Upper lobe of left lung (tissue), 6 donors: Measurements from ENCODE around the gene RAB11FIP2. TPM values are rescaled to one million over a fixed set of nuclear protein-coding genes. Genes with fewer than 3 reads are reported as not detected.

ENCODE experiments used
- ATAC-seq, 2 donors: fragments of 200-7000 bp; cut with Tn5 transposase; one replicate each; pipeline ENCODE4 v1.9.1; 2022; ENCODE audit warnings: mild to moderate bottlenecking in 2 of 2, moderate library complexity in 2 of 2; ENCODE audit not compliant: low FRiP score in 2 of 2
- DNase-seq, 2 donors: peaks; one replicate each; pipeline ENCODE4 v3.0.0-alpha.2; 2019 to 2020
- H3K27ac ChIP-seq, 4 donors: fragments of 200-600 bp; sonication (generic); one replicate each; pipeline ENCODE4 v1.5.1; 2016 to 2019
- H3K27me3 ChIP-seq, 4 donors: fragments of 200-600 bp; sonication (generic); one replicate each; pipeline ENCODE4 v1.5.1; 2017 to 2019
- H3K36me3 ChIP-seq, 4 donors: fragments of 200-600 bp; sonication (generic); one replicate each; pipeline ENCODE4 v1.5.1; 2016 to 2019
- H3K4me1 ChIP-seq, 4 donors: fragments of 200-600 bp; sonication (generic); one replicate each; pipeline ENCODE4 v1.5.1; 2018 to 2019
- H3K4me3 ChIP-seq, 4 donors: fragments of 200-600 bp; sonication (generic); one replicate each; pipeline ENCODE4 v1.5.1; 2017 to 2019; ENCODE audit warnings: mild to moderate bottlenecking in 2 of 4, moderate library complexity in 1 of 4
- H3K9me3 ChIP-seq, 4 donors: fragments of 200-600 bp; sonication (generic); one replicate each; pipeline ENCODE4 v1.5.1; 2018 to 2019
- EP300 ChIP-seq, 4 donors: sonication (generic); formaldehyde crosslinking; IDR thresholded peaks; one replicate each; pipeline ENCODE4 v1.5.1; 2017; ENCODE audit warnings: antibody characterized with exemption in 4 of 4, control low read depth in 2 of 4
- POLR2A ChIP-seq, 4 donors: fragments of 450-650 bp; IDR thresholded peaks; one replicate each; pipeline ENCODE4 v1.5.1; 2016 to 2017; ENCODE audit warnings: antibody characterized with exemption in 4 of 4, mild to moderate bottlenecking in 2 of 4
- POLR2AphosphoS5 ChIP-seq, 2 donors: sonication (generic); formaldehyde crosslinking; IDR thresholded peaks; one replicate each; pipeline ENCODE4 v1.5.1; 2017; ENCODE audit warnings: antibody characterized with exemption in 2 of 2
- WGBS, 2 donors: methylation state at CpG; one replicate each; pipeline ENCODE4 v1.1.5; 2017 to 2018; 5-methylcytosine and 5-hydroxymethylcytosine counted together
- total RNA-seq, 6 donors: library from RNA; depleted of rRNA in 4 of 6; stranded (reverse); fragments of >200 nt in 4 of 6; gene quantifications; one replicate each; pipeline versions ENCODE4 v1.1.0 to v1.2.1, GENCODE V29; 2016 to 2021
- TF ChIP-seq, protein P1 (sequence below), 6 experiments: fragments of 450-650 bp in 4 of 6; fragments of 200-600 bp in 2 of 6; sonication (generic) in 2 of 6; IDR thresholded peaks; one replicate each; pipeline ENCODE4 v1.5.1; 2016 to 2019; ENCODE audit warnings: antibody characterized with exemption in 6 of 6
- donor health status: DM: no; HTN: no; CAD: no; lungs with moderate emphysema.
- donor health status: DM: no; HTN: yes; CAD: no; lungs with severe emphysema.

RAB11FIP2 gene
- total RNA-seq, 6 donors from 2014 or later, result 12.9 to 66.4 (median 31.0) TPM

DNA sequence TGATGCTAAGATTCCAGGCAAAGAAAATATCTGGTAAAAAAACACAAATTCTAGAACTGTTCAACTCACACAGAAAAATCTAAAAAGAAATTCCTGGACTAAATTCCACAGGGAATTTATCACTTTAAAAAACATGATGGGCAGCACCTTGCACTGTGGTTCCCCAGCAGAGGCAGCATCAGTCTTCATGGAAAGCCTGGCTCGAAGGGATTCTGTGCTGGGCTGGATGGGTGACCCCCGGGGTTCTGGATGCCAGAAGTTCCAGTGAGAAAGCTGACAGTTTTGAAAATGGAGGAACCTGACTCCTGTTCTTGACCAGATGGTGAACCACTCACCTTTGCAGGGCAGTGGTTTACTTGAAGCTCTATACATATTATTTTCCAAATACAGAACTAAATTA, 52.0 kb downstream of the RAB11FIP2 start:
- Histone ChIP-seq H3K36me3 (no peaks in the 10 kb centered on the region), H3K9me3 (no peaks in the 10 kb centered on the region), H3K4me1 (no peaks in the 10 kb centered on the region), H3K27ac (no peak overlapping the region), H3K4me3 (no peak overlapping the region), H3K27me3 (no peaks in the 10 kb centered on the region)
- 89 to 98% methylated on average over 2 of the region's 2 CpGs for WGBS, 2 donors
- DNase-seq, result no peak
- TF ChIP-seq EP300 (IDR thresholded peaks at IDR 0.05) (no peak), POLR2A (IDR thresholded peaks at IDR 0.05) (no peak), POLR2AphosphoS5 (IDR thresholded peaks at IDR 0.05) (no peak)
- TF ChIP-seq, protein P1, sequence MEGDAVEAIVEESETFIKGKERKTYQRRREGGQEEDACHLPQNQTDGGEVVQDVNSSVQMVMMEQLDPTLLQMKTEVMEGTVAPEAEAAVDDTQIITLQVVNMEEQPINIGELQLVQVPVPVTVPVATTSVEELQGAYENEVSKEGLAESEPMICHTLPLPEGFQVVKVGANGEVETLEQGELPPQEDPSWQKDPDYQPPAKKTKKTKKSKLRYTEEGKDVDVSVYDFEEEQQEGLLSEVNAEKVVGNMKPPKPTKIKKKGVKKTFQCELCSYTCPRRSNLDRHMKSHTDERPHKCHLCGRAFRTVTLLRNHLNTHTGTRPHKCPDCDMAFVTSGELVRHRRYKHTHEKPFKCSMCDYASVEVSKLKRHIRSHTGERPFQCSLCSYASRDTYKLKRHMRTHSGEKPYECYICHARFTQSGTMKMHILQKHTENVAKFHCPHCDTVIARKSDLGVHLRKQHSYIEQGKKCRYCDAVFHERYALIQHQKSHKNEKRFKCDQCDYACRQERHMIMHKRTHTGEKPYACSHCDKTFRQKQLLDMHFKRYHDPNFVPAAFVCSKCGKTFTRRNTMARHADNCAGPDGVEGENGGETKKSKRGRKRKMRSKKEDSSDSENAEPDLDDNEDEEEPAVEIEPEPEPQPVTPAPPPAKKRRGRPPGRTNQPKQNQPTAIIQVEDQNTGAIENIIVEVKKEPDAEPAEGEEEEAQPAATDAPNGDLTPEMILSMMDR (IDR thresholded peaks at IDR 0.05), result no peak
- ATAC-seq, result no peak

DNA sequence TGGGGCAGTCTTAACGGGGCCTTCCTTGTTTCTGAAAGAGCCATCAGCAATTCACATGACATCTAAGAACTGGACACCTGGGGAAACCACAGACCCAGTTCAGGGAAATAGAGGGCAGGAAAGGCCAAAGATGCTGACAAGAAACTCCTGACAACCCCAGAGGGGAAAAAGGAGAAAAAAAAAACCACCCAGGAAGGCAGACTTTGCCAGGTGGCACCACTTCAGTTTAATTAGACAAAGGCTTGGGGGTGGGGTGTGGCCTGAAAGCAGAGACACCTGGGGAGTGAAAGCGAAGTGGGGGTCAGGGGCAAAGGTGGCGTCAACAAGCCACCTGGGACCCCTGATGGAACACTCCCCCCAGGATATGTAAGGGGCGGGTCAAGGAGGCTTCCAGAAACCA, 53.6 kb downstream of the RAB11FIP2 start:
- Histone ChIP-seq H3K27me3 (no peaks in the 10 kb centered on the region), H3K9me3 (peaks cover 0 to under 1% (median 0%) of the 10 kb centered on the region in 4 donors), H3K4me1 (no peaks in the 10 kb centered on the region), H3K27ac (no peak overlapping the region), H3K36me3 (no peaks in the 10 kb centered on the region), H3K4me3 (no peak overlapping the region)
- DNase-seq (no peak), ATAC-seq (no peak)
- 84 to 88% methylated on average over 4 of the region's 4 CpGs for WGBS, 2 donors
- no peak for TF ChIP-seq POLR2A (IDR thresholded peaks at IDR 0.05)
- TF ChIP-seq POLR2AphosphoS5 (IDR thresholded peaks at IDR 0.05), result no peak
- TF ChIP-seq EP300 (IDR thresholded peaks at IDR 0.05), result no peak
- TF ChIP-seq, protein P1 (IDR thresholded peaks at IDR 0.05), result no peak

DNA sequence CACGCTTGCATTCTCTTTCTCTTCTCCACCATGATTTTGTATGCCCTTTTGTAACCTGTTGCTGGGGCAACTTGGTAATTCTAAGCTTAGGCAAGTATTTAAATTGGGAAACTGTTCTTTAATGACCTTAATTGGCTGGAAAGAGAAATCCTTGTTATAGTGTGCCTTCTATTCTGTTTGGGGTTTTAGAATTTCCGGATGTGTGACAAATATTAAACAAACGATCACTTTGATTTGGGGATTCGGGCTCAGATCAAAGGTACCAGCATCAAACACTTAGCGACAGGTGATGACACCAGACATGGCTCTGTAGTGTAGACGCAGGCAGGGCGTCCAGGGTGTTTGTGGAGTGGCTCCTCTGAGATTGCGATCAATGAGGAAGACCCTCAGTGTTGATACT, 55.0 kb downstream of the RAB11FIP2 start:
- TF ChIP-seq POLR2A (IDR thresholded peaks at IDR 0.05) (no peak), EP300 (IDR thresholded peaks at IDR 0.05) (no peak), POLR2AphosphoS5 (IDR thresholded peaks at IDR 0.05) (no peak)
- TF ChIP-seq, protein P1 (IDR thresholded peaks at IDR 0.05), result no peak
- DNase-seq, result no peak
- H3K4me3 ChIP-seq, result no peak overlapping the region
- H3K4me1 ChIP-seq, result no peaks in the 10 kb centered on the region
- 88 to 89% methylated on average over 8 of the region's 8 CpGs for WGBS, 2 donors
- H3K27ac ChIP-seq, result no peak overlapping the region
- ATAC-seq, result no peak
- no peaks in the 10 kb centered on the region for H3K27me3 ChIP-seq
- H3K36me3 ChIP-seq, result no peaks in the 10 kb centered on the region
- peaks cover 0 to 2% (median 0%) of the 10 kb centered on the region in 4 donors for H3K9me3 ChIP-seq

DNA sequence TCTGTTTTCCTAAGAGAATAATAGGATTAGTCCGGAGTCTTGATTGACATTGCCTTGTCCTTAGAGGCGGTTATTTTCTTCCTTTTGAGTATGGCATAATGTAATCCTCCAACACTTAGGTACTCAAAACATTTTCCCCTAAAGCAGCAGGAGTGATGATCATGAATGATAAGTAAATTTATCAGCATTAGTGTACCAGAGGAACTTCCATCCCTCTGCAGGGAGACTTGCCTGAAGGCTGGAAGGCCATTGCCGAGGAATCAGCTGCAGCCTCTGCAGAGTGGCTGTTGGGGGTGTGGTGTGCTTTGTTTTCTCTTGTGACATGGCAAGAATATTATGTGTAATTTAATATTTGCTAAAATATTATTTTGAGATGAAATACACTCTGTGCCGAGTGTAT, 56.8 kb downstream of the RAB11FIP2 start:
- WGBS, 2 donors, result 86 to 93% methylated on average over 4 of the region's 4 CpGs
- no peak for TF ChIP-seq POLR2AphosphoS5 (IDR thresholded peaks at IDR 0.05)
- no peak for TF ChIP-seq POLR2A (IDR thresholded peaks at IDR 0.05)
- TF ChIP-seq EP300 (IDR thresholded peaks at IDR 0.05), result no peak
- TF ChIP-seq, protein P1 (IDR thresholded peaks at IDR 0.05), result no peak
- no peak for DNase-seq
- Histone ChIP-seq H3K27me3 (no peaks in the 10 kb centered on the region), H3K9me3 (peaks cover 0 to 4% (median 1%) of the 10 kb centered on the region in 4 donors), H3K36me3 (no peaks in the 10 kb centered on the region), H3K4me1 (no peaks in the 10 kb centered on the region), H3K27ac (no peak overlapping the region), H3K4me3 (no peak overlapping the region)
- ATAC-seq, result no peak

DNA sequence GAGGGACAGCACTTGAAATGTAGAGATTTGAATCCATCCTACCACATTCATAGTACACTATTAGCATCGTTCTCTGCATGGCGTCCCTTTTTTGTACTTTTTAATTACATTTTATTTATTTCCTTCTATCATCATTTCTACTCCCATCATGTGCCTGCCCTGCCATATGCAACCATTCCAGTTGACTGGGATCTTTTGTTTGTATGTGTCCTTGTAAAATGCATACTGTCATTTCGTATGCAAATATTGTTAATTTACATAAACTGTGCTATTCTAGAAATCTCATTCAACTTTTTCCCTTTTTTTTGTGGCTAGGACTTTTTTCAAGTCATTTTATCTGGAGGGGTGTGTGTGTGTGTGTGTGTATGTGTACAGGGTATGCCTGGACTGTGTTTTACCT, 57.9 kb downstream of the RAB11FIP2 start:
- H3K4me1 ChIP-seq, result no peaks in the 10 kb centered on the region
- no peak for TF ChIP-seq POLR2AphosphoS5 (IDR thresholded peaks at IDR 0.05)
- TF ChIP-seq EP300 (IDR thresholded peaks at IDR 0.05), result no peak
- TF ChIP-seq POLR2A (IDR thresholded peaks at IDR 0.05), result no peak
- TF ChIP-seq, protein P1 (IDR thresholded peaks at IDR 0.05), result no peak
- no peaks in the 10 kb centered on the region for H3K36me3 ChIP-seq
- H3K9me3 ChIP-seq, result peaks cover 0 to 4% (median 1%) of the 10 kb centered on the region in 4 donors
- no peak overlapping the region for H3K4me3 ChIP-seq
- H3K27me3 ChIP-seq, result no peaks in the 10 kb centered on the region
- 61 to 93% methylated on average over 2 to 3 of the region's 3 CpGs for WGBS, 2 donors
- ATAC-seq, result no peak
- H3K27ac ChIP-seq, result no peak overlapping the region
- no peak for DNase-seq
